ENCODE data around the gene TMEM38A. TPM values are rescaled to one million over a fixed set of nuclear protein-coding genes. Genes with fewer than 3 reads are reported as not detected.

Gene TMEM38A
- total and polyA plus RNA-seq, 2 donors (not counting 1 experiment from before 2014, with no cell fraction given), result 1.2 to 2.0 TPM

- DNase-seq (ENCODE audit: low read depth in 2 of 2), result peak in 1 of 2 donors; percentile 3
- Histone ChIP-seq H3K27me3 (ENCODE audit: control insufficient read depth, insufficient read depth, low read length) (no peaks in the 10 kb centered on the region), H3K4me2 (ENCODE audit: extremely low read depth, insufficient read depth, low read length) (peak overlapping the region; percentile 94), H3K4me3 (replicated peaks in 1 of 4; ENCODE audit: control extremely low read depth in 1 of 4, insufficient read depth in 1 of 4, low read depth in 3 of 4, low read length in 4 of 4) (peak overlapping the region; percentile 77 to 97 (median 92)), H3K9ac (ENCODE audit: insufficient read depth, low read length) (peak overlapping the region; percentile 89), H3K9me3 (ENCODE audit: control insufficient read depth, insufficient read depth, low read depth, low read length) (no peaks in the 10 kb centered on the region), H3K36me3 (ENCODE audit: control insufficient read depth, insufficient read depth, low read length) (peaks cover 9% of the 10 kb centered on the region), H2AFZ (ENCODE audit: low read length) (no peak overlapping the region), H3K4me1 (ENCODE audit: control insufficient read depth, extremely low read depth, insufficient read depth, low read length) (peaks cover 3% of the 10 kb centered on the region), H3K27ac (ENCODE audit: insufficient read depth, low read length) (peak overlapping the region; percentile 87), H4K20me1 (ENCODE audit: control insufficient read depth, extremely low read depth, insufficient read depth, low read length) (no peaks in the 10 kb centered on the region), H3K79me2 (ENCODE audit: control insufficient read depth, insufficient read depth, low read length) (peaks cover 54% of the 10 kb centered on the region)
- TF ChIP-seq CTCF (conservative IDR thresholded peaks at IDR 0.05 in 1 of 2, IDR thresholded peaks at IDR 0.05 in 1 of 2; ENCODE audit: low read depth in 1 of 2, low read length in 2 of 2), result no peak
- TF ChIP-seq EZH2 (IDR thresholded peaks at IDR 0.05; ENCODE audit: low read length, missing control alignments), result no peak
Observed at GRCh38 chr19:16627193-16627927, 33.6 kb upstream of the TMEM38A start.

GRCh38 chr19:16627928-16628182, 33.1 kb upstream of the TMEM38A start:
- Histone ChIP-seq H3K79me2 (ENCODE audit: control insufficient read depth, insufficient read depth, low read length) (peaks cover 49% of the 10 kb centered on the region), H3K27me3 (ENCODE audit: control insufficient read depth, insufficient read depth, low read length) (no peaks in the 10 kb centered on the region), H3K4me3 (replicated peaks in 1 of 4; ENCODE audit: control extremely low read depth in 1 of 4, insufficient read depth in 1 of 4, low read depth in 3 of 4, low read length in 4 of 4) (peak overlapping the region; percentile 77 to 97 (median 92)), H3K9me3 (ENCODE audit: control insufficient read depth, insufficient read depth, low read depth, low read length) (no peaks in the 10 kb centered on the region), H3K9ac (ENCODE audit: insufficient read depth, low read length) (peak overlapping the region; percentile 89), H3K4me2 (ENCODE audit: extremely low read depth, insufficient read depth, low read length) (peak overlapping the region; percentile 94), H4K20me1 (ENCODE audit: control insufficient read depth, extremely low read depth, insufficient read depth, low read length) (no peaks in the 10 kb centered on the region), H3K4me1 (ENCODE audit: control insufficient read depth, extremely low read depth, insufficient read depth, low read length) (peaks cover 3% of the 10 kb centered on the region), H3K36me3 (ENCODE audit: control insufficient read depth, insufficient read depth, low read length) (peaks cover 9% of the 10 kb centered on the region), H3K27ac (ENCODE audit: insufficient read depth, low read length) (peak overlapping the region; percentile 87), H2AFZ (ENCODE audit: low read length) (no peak overlapping the region)
- no peak for TF ChIP-seq CTCF (conservative IDR thresholded peaks at IDR 0.05 in 1 of 2, IDR thresholded peaks at IDR 0.05 in 1 of 2; ENCODE audit: low read depth in 1 of 2, low read length in 2 of 2)
- no peak for TF ChIP-seq EZH2 (IDR thresholded peaks at IDR 0.05; ENCODE audit: low read length, missing control alignments)
- no peak for DNase-seq (ENCODE audit: low read depth in 2 of 2)

GRCh38 chr19:16628183-16628983, 32.6 kb upstream of the TMEM38A start, which contains the start of gene MED26:
Gene MED26, minus strand, starts transcription at chr19:16628204. Its CDS starts 261 bp downstream, at chr19:16627943.
- peak within 1 kb of the TSS; percentile 96 for H3K4me2 ChIP-seq (ENCODE audit: extremely low read depth, insufficient read depth, low read length)

More at GRCh38 chr19:16628183-16628983, 32.6 kb upstream of the TMEM38A start, which contains the start of gene MED26:
- Histone ChIP-seq H3K27me3 (ENCODE audit: control insufficient read depth, insufficient read depth, low read length) (no peaks in the 10 kb centered on the region), H3K36me3 (ENCODE audit: control insufficient read depth, insufficient read depth, low read length) (peaks cover 9% of the 10 kb centered on the region), H3K27ac (ENCODE audit: insufficient read depth, low read length) (peak within 1 kb of the TSS; percentile 94), H4K20me1 (ENCODE audit: control insufficient read depth, extremely low read depth, insufficient read depth, low read length) (no peaks in the 10 kb centered on the region), H3K9ac (ENCODE audit: insufficient read depth, low read length) (peak within 1 kb of the TSS; percentile 95), H2AFZ (ENCODE audit: low read length) (peak within 1 kb of the TSS; percentile 77), H3K79me2 (ENCODE audit: control insufficient read depth, insufficient read depth, low read length) (peaks cover 44% of the 10 kb centered on the region), H3K9me3 (ENCODE audit: control insufficient read depth, insufficient read depth, low read depth, low read length) (no peaks in the 10 kb centered on the region), H3K4me1 (ENCODE audit: control insufficient read depth, extremely low read depth, insufficient read depth, low read length) (peaks cover 3% of the 10 kb centered on the region), H3K4me3 (replicated peaks in 1 of 4; ENCODE audit: control extremely low read depth in 1 of 4, insufficient read depth in 1 of 4, low read depth in 3 of 4, low read length in 4 of 4) (peak within 1 kb of the TSS; percentile 77 to 97 (median 92))
- TF ChIP-seq CTCF (conservative IDR thresholded peaks at IDR 0.05 in 1 of 2, IDR thresholded peaks at IDR 0.05 in 1 of 2; ENCODE audit: low read depth in 1 of 2, low read length in 2 of 2) (no peak), EZH2 (IDR thresholded peaks at IDR 0.05; ENCODE audit: low read length, missing control alignments) (no peak)
- peak; percentile 85 to 92 for DNase-seq (ENCODE audit: low read depth in 2 of 2)
